Thyroid gland (tissue), 4 donors: ENCODE data around the gene SYT4. TPM values are rescaled to one million over a fixed set of nuclear protein-coding genes. Genes with fewer than 3 reads are reported as not detected.

Source experiments
- DNase-seq, 2 donors: peaks; one replicate each; pipeline ENCODE4 v3.0.0-alpha.2; 2019
- H3K27ac ChIP-seq, 3 donors: fragments of 200-600 bp; sonication (generic); 1 replicate in 2 of 3; 2 replicates in 1 of 3; pipeline ENCODE4 v1.5.1; 2016 to 2019; ENCODE audit warnings: mild to moderate bottlenecking in 1 of 3, moderate library complexity in 1 of 3
- H3K27me3 ChIP-seq: fragments of 200-600 bp; sonication (generic); one replicate; pipeline ENCODE4 v1.5.1; 2019
- H3K36me3 ChIP-seq, 2 donors: fragments of 200-600 bp; sonication (generic); one replicate each; pipeline ENCODE4 v1.5.1; 2016 to 2019
- H3K4me1 ChIP-seq, 2 donors: fragments of 200-600 bp; sonication (generic); one replicate each; pipeline ENCODE4 v1.5.1; 2017 to 2019
- H3K4me3 ChIP-seq, 3 donors: fragments of 200-600 bp; sonication (generic); replicated peaks in 1 of 3; 1 replicate in 2 of 3; 2 replicates in 1 of 3; pipeline ENCODE4 v1.5.1; 2016; ENCODE audit warnings: mild to moderate bottlenecking in 1 of 3
- H3K9me3 ChIP-seq: fragments of 200-600 bp; sonication (generic); one replicate; pipeline ENCODE4 v1.5.1; 2017
- POLR2A ChIP-seq, 2 donors: fragments of 450-650 bp; IDR thresholded peaks; one replicate each; pipeline ENCODE4 v1.6.1; 2017; ENCODE audit warnings: antibody characterized with exemption in 2 of 2, mild to moderate bottlenecking in 2 of 2, moderate library complexity in 1 of 2
- WGBS, 2 donors: methylation state at CpG; one replicate each; pipeline ENCODE4 v1.1.5; 2017; 5-methylcytosine and 5-hydroxymethylcytosine counted together
- intact Hi-C: fragments of 100-400 bp; cut with DNase I; formaldehyde crosslinking; loops from one replicate; pipeline ENCODE4 v1.15.1; 2023
- total RNA-seq, 4 donors: library from RNA; depleted of rRNA; stranded (reverse); fragments of >200 nt; gene quantifications; one replicate each; pipeline ENCODE4 v1.2.3, GENCODE V29; 2016
- TF ChIP-seq, protein P1 (sequence below), 6 experiments: fragments of 200-600 bp in 3 of 6; fragments of 450-650 bp in 3 of 6; sonication (generic) in 3 of 6; IDR thresholded peaks; one replicate each; pipeline ENCODE4 v1.5.1; 2016 to 2019; ENCODE audit warnings: antibody characterized with exemption in 6 of 6, mild to moderate bottlenecking in 2 of 6, inconsistent platforms in 1 of 6, moderate library complexity in 1 of 6

Gene SYT4
- total RNA-seq, 4 donors from 2014 or later, result 0.38 to 3.0 TPM; not detected in 2

GRCh38 chr18:43276491-43276890 lies 799 bp downstream of the SYT4 start:
- Histone ChIP-seq H3K36me3 (no peaks in the 10 kb centered on the region), H3K4me3 (no peak overlapping the region), H3K27me3 (no peaks in the 10 kb centered on the region), H3K4me1 (no peaks in the 10 kb centered on the region), H3K27ac (no peak overlapping the region), H3K9me3 (no peaks in the 10 kb centered on the region)
- WGBS, 2 donors, result 78% methylated on average over 3 of the region's 3 CpGs
- intact Hi-C loops, result no loop called here
- no peak for TF ChIP-seq POLR2A (IDR thresholded peaks at IDR 0.05)
- no peak for DNase-seq

DNA sequence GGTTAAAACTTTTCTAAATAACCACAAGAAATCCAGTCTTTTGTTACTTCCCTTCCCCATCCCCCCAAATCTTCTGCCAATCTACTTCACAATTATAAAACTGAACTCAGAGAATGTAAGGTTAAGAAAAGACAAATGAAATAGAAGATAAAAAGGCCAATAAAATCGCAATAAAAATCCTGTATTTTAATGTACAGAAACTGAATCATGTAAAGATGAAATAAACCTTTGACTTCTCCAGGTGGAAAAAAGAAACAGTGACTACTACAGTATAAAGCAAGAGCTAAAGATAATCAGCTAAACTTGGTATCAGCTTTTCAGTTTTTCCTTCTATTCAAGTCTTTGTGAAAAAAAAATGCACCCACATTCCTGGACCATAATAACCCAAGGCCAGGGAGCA lies 1.7 kb downstream of the SYT4 start:
- TF ChIP-seq, protein P1, sequence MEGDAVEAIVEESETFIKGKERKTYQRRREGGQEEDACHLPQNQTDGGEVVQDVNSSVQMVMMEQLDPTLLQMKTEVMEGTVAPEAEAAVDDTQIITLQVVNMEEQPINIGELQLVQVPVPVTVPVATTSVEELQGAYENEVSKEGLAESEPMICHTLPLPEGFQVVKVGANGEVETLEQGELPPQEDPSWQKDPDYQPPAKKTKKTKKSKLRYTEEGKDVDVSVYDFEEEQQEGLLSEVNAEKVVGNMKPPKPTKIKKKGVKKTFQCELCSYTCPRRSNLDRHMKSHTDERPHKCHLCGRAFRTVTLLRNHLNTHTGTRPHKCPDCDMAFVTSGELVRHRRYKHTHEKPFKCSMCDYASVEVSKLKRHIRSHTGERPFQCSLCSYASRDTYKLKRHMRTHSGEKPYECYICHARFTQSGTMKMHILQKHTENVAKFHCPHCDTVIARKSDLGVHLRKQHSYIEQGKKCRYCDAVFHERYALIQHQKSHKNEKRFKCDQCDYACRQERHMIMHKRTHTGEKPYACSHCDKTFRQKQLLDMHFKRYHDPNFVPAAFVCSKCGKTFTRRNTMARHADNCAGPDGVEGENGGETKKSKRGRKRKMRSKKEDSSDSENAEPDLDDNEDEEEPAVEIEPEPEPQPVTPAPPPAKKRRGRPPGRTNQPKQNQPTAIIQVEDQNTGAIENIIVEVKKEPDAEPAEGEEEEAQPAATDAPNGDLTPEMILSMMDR (IDR thresholded peaks at IDR 0.05), result no peak
- no peak for TF ChIP-seq POLR2A (IDR thresholded peaks at IDR 0.05)
- Histone ChIP-seq H3K27me3 (no peaks in the 10 kb centered on the region), H3K36me3 (no peaks in the 10 kb centered on the region), H3K4me1 (no peaks in the 10 kb centered on the region), H3K4me3 (no peak overlapping the region), H3K27ac (no peak overlapping the region), H3K9me3 (no peaks in the 10 kb centered on the region)
- no peak for DNase-seq
- intact Hi-C loops, result no loop called here
- WGBS, 2 donors, result 72 to 79% methylated on average over 1 of the region's 1 CpG

GRCh38 chr18:43274526-43274925 lies 2.8 kb downstream of the SYT4 start:
- 56 to 62% methylated on average over 1 of the region's 1 CpG for WGBS, 2 donors
- no peak for TF ChIP-seq POLR2A (IDR thresholded peaks at IDR 0.05)
- TF ChIP-seq, protein P1 (IDR thresholded peaks at IDR 0.05), result no peak

DNA sequence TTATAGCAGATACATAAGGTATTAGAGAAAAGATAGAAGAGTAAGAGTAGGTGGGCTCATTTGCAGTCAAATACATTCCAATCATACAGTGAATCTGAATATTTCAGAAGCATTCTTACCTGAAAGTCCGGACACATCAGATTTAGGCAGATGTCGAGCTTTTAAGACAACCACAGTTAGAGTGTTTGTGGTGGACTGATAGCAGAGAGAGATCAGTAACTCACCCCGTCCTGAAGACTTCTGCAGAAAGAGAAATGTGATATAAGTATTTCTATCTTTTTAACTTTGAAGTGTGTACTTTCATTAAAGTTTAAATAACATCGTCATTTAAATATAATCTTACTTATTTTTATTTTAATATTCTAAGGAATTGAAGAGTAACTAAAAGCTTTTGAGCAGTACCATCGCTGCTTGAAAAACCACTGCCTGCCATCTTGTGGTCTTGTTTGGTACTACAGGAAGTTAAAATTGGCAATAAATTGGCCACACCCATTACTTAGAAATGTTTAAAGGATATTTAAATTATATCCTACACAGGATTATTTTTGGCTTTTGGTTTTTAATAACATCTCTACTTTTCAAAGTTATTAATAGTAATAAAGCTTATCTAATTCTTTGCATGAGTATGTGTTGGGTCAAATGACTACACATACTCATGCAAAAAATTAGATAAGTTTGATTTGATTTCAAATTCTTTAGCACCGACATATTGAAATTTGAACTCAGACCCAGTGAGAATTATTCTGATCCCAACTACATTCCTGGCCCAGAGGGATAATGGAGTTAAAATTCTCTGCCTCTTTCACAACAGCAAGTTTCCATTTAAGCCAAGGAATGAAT lies 5.5 kb downstream of the SYT4 start:
- intact Hi-C loops, result no loop called here
- DNase-seq, result no peak
- Histone ChIP-seq H3K4me1 (no peaks in the 10 kb centered on the region), H3K36me3 (no peaks in the 10 kb centered on the region), H3K27me3 (no peaks in the 10 kb centered on the region), H3K9me3 (no peaks in the 10 kb centered on the region), H3K27ac (no peak overlapping the region), H3K4me3 (no peak overlapping the region)
- WGBS, 2 donors, result 33% methylated on average over 6 of the region's 6 CpGs
- TF ChIP-seq POLR2A (IDR thresholded peaks at IDR 0.05), result no peak
- TF ChIP-seq, protein P1 (IDR thresholded peaks at IDR 0.05), result peak; percentile 50 to 81 (median 69)

More at GRCh38 chr18:43274526-43274925, 2.8 kb downstream of the SYT4 start:
- H3K27ac ChIP-seq, result no peak overlapping the region
- H3K9me3 ChIP-seq, result no peaks in the 10 kb centered on the region
- H3K27me3 ChIP-seq, result no peaks in the 10 kb centered on the region
- H3K4me1 ChIP-seq, result no peaks in the 10 kb centered on the region
- no peaks in the 10 kb centered on the region for H3K36me3 ChIP-seq
- intact Hi-C loops, result no loop called here
- DNase-seq, result no peak
- no peak overlapping the region for H3K4me3 ChIP-seq

- no peaks in the 10 kb centered on the region for H3K36me3 ChIP-seq
- TF ChIP-seq, protein P1 (IDR thresholded peaks at IDR 0.05), result no peak
- no peak for TF ChIP-seq POLR2A (IDR thresholded peaks at IDR 0.05)
- no peak overlapping the region for H3K4me3 ChIP-seq
- no peak for DNase-seq
- H3K4me1 ChIP-seq, result no peaks in the 10 kb centered on the region
- no peak overlapping the region for H3K27ac ChIP-seq
- no peaks in the 10 kb centered on the region for H3K27me3 ChIP-seq
- intact Hi-C loops, result no loop called here
- no peaks in the 10 kb centered on the region for H3K9me3 ChIP-seq
- 79 to 83% methylated on average over 1 of the region's 1 CpG for WGBS, 2 donors
Measured at GRCh38 chr18:43267818-43268217, 9.5 kb downstream of the SYT4 start.
